ENCODE measurements around the gene AK6.
"Not testable (repeated sequence)": the region's sequence is repeated elsewhere in the genome, so short reads cannot be mapped to it uniquely, and the experiment has no call there.

The AK6 gene

GRCh38 chr5:69335341-69335935 lies 33.9 kb downstream of the AK6 start:
- DNase-seq (ENCODE audit: low spot score): no peak

- peak; percentile 80 for DNase-seq (ENCODE audit: low spot score)
Observed at GRCh38 chr5:69334793-69335268, 34.5 kb downstream of the AK6 start.

GRCh38 chr5:69333668-69334315 lies 35.5 kb downstream of the AK6 start:
- not testable (repeated sequence) for DNase-seq (ENCODE audit: low spot score)

- peak; percentile 19 for DNase-seq (ENCODE audit: low spot score)
Observed at GRCh38 chr5:69331528-69332445, 37.5 kb downstream of the AK6 start.

- no peak for DNase-seq (ENCODE audit: low spot score)
Observed at GRCh38 chr5:69329905-69330489, 39.3 kb downstream of the AK6 start.

GRCh38 chr5:69326365-69326764 lies 43.0 kb downstream of the AK6 start:
- no peak for DNase-seq (ENCODE audit: low spot score)

GRCh38 chr5:69317391-69317790 lies 51.9 kb downstream of the AK6 start:
- DNase-seq (ENCODE audit: low spot score): no peak

GRCh38 chr5:69315972-69316371 lies 53.3 kb downstream of the AK6 start:
- no peak for DNase-seq (ENCODE audit: low spot score)

GRCh38 chr5:69313428-69313827 lies 55.9 kb downstream of the AK6 start:
- DNase-seq (ENCODE audit: low spot score): no peak

GRCh38 chr5:69312459-69313160 lies 56.7 kb downstream of the AK6 start:
- DNase-seq (ENCODE audit: low spot score): no peak

- no peak for DNase-seq (ENCODE audit: low spot score)
Observed at GRCh38 chr5:69309380-69309779, 59.9 kb downstream of the AK6 start.

- no peak for DNase-seq (ENCODE audit: low spot score)
Observed at GRCh38 chr5:69308046-69308553, 61.2 kb downstream of the AK6 start.

GRCh38 chr5:69305512-69305911 lies 63.8 kb downstream of the AK6 start:
- DNase-seq (ENCODE audit: low spot score): no peak
